GM23338 (cell line): Measurements from ENCODE around the gene C10orf71. TPM values are rescaled to one million over a fixed set of nuclear protein-coding genes. Genes with fewer than 3 reads are reported as not detected.

Experiments used
- ATAC-seq: fragments of 200-7000 bp; cut with Tn5 transposase; 3 replicates; pipeline ENCODE4 v1.9.1; 2020
- DNase-seq: peaks from one replicate; pipeline ENCODE4 v3.0.0-alpha.2; 2015; ENCODE audit warnings: low spot score
- H2AFZ ChIP-seq: fragments of 200-600 bp; sonication (generic); 2 replicates; pipeline ENCODE4 v1.8.0; 2016; ENCODE audit warnings: antibody characterized with exemption, mild to moderate bottlenecking, moderate library complexity
- H3F3A ChIP-seq: fragments of 200-600 bp; sonication (generic); replicated peaks from 2 replicates; pipeline ENCODE4 v1.8.0; 2017; ENCODE audit warnings: antibody characterized with exemption, mixed run types, low read depth
- H3K27ac ChIP-seq: fragments of 200-600 bp; sonication (generic); 2 replicates; pipeline ENCODE4 v1.6.1; 2016; ENCODE audit warnings: low read depth
- H3K27me3 ChIP-seq: fragments of 200-600 bp; sonication (generic); 2 replicates; pipeline ENCODE4 v1.8.0; 2016; ENCODE audit warnings: mild to moderate bottlenecking, mixed run types, moderate library complexity; ENCODE audit not compliant: insufficient read depth
- H3K36me3 ChIP-seq: fragments of 200-600 bp; sonication (generic); 2 replicates; pipeline ENCODE4 v1.8.0; 2016; ENCODE audit warnings: mild to moderate bottlenecking; ENCODE audit not compliant: insufficient read depth
- H3K4me1 ChIP-seq: fragments of 200-600 bp; sonication (generic); 2 replicates; pipeline ENCODE4 v1.8.0; 2016; ENCODE audit warnings: mild to moderate bottlenecking, moderate library complexity; ENCODE audit not compliant: insufficient read depth
- H3K4me2 ChIP-seq: fragments of 200-600 bp; sonication (generic); 2 replicates; pipeline ENCODE4 v1.7.1; 2017; ENCODE audit warnings: mixed run types
- H3K4me3 ChIP-seq: fragments of 200-600 bp; sonication (generic); 2 replicates; pipeline ENCODE4 v1.6.1; 2016; ENCODE audit warnings: mixed run types
- H3K79me2 ChIP-seq: fragments of 200-600 bp; sonication (generic); replicated peaks from 2 replicates; pipeline ENCODE4 v1.8.0; 2017; ENCODE audit warnings: mild to moderate bottlenecking; ENCODE audit not compliant: insufficient read depth
- H3K9me2 ChIP-seq: fragments of 200-600 bp; sonication (generic); 2 replicates; pipeline ENCODE4 v1.8.0; 2017; ENCODE audit not compliant: insufficient read depth
- H4K20me1 ChIP-seq: fragments of 200-600 bp; sonication (generic); replicated peaks from 2 replicates; pipeline ENCODE4 v1.8.0; 2017; ENCODE audit warnings: mild to moderate bottlenecking; ENCODE audit not compliant: insufficient read depth
- H3K27ac Mint-ChIP-seq: 2 replicates; pipeline ENCODE4 v1.8.0; 2020; ENCODE audit warnings: inconsistent platforms, mild to moderate bottlenecking, moderate library complexity, mixed read lengths
- H3K27me3 Mint-ChIP-seq: 3 replicates; pipeline ENCODE4 v1.8.0; 2022; ENCODE audit warnings: low read depth, mild to moderate bottlenecking, moderate library complexity, mixed read lengths, inconsistent platforms; ENCODE audit not compliant: insufficient read depth, poor library complexity
- H3K36me3 Mint-ChIP-seq: 3 replicates; pipeline ENCODE4 v1.8.0; 2021; ENCODE audit warnings: low read depth, mild to moderate bottlenecking, inconsistent platforms, moderate library complexity, mixed read lengths
- H3K4me1 Mint-ChIP-seq: 3 replicates; pipeline ENCODE4 v1.8.0; 2020; ENCODE audit warnings: mild to moderate bottlenecking, inconsistent platforms, mixed read lengths
- H3K4me3 Mint-ChIP-seq: 3 replicates; pipeline ENCODE4 v1.8.0; 2021; ENCODE audit warnings: moderate library complexity, mild to moderate bottlenecking, inconsistent platforms, mixed read lengths
- H3K9me3 Mint-ChIP-seq: 3 replicates; pipeline ENCODE4 v1.8.0; 2020; ENCODE audit warnings: moderate library complexity, mild to moderate bottlenecking, inconsistent platforms, mixed read lengths
- CREB1 ChIP-seq: fragments of 250-450 bp; sonication (Bioruptor Pico); IDR thresholded peaks from 2 replicates; pipeline ENCODE4 v1.5.0; 2020; ENCODE audit warnings: low read depth, mild to moderate bottlenecking, moderate library complexity
- ETS1 ChIP-seq: IDR thresholded peaks from 2 replicates; pipeline ENCODE4 v1.6.1; 2016; ENCODE audit warnings: antibody characterized with exemption
- EZH2 ChIP-seq: fragments of 200-600 bp; sonication (generic); IDR thresholded peaks from one replicate; pipeline ENCODE4 v1.8.0; 2017; ENCODE audit warnings: antibody characterized with exemption, mild to moderate bottlenecking, low read depth; ENCODE audit not compliant: unreplicated experiment
- EZH2phosphoT487 ChIP-seq: fragments of 200-600 bp; sonication (generic); IDR thresholded peaks from one replicate; pipeline ENCODE4 v1.8.1; 2018; ENCODE audit warnings: antibody characterized with exemption; ENCODE audit not compliant: unreplicated experiment
- JUNB ChIP-seq: IDR thresholded peaks from one replicate; pipeline ENCODE4 v1.6.1; 2016; ENCODE audit warnings: antibody characterized with exemption; ENCODE audit not compliant: unreplicated experiment
- NANOG ChIP-seq: IDR thresholded peaks from 2 replicates; pipeline ENCODE4 v1.6.1; 2016; ENCODE audit warnings: antibody characterized with exemption, borderline replicate concordance
- STAT1 ChIP-seq: IDR thresholded peaks from one replicate; pipeline ENCODE4 v1.6.1; 2016; ENCODE audit warnings: antibody characterized with exemption; ENCODE audit not compliant: unreplicated experiment
- ZNF114 ChIP-seq: fragments of 250-450 bp; sonication (Bioruptor Pico); IDR thresholded peaks from 2 replicates; pipeline ENCODE4 v1.5.0; 2020; ENCODE audit warnings: mild to moderate bottlenecking, moderate library complexity
- ZNF331 ChIP-seq: fragments of 250-450 bp; sonication (Bioruptor Pico); IDR thresholded peaks from 2 replicates; pipeline ENCODE4 v1.5.0; 2020; ENCODE audit warnings: low read depth, mild to moderate bottlenecking, moderate library complexity
- polyA plus RNA-seq: library from polyadenylated mRNA; unstranded; fragments of >200 nt; fragmentation: Nextera tagmentation; extraction: Ambion mirVana; gene quantifications from 2 replicates; pipeline ENCODE4 v1.2.1, GENCODE V29; 2016
- total RNA-seq: library from RNA; depleted of rRNA; stranded (reverse); fragments of >200 nt; shearing (Covaris generic); gene quantifications from 2 replicates; pipeline ENCODE4 v1.2.3, GENCODE V29; 2014
- TF ChIP-seq, protein P1 (sequence below): IDR thresholded peaks from one replicate; pipeline ENCODE4 v1.6.1; 2018; ENCODE audit warnings: antibody characterized with exemption; ENCODE audit not compliant: unreplicated experiment
- TF ChIP-seq, protein P2 (sequence below), 2 experiments: fragments of 200-600 bp in 1 of 2; sonication (generic) in 1 of 2; conservative IDR thresholded peaks; 2 replicates each; pipeline versions ENCODE4 v1.5.1 to v1.6.1; 2016 to 2017; ENCODE audit warnings: antibody characterized with exemption in 2 of 2, low read depth in 2 of 2, mild to moderate bottlenecking in 2 of 2, moderate library complexity in 1 of 2
- TF ChIP-seq, protein P3 (sequence below): fragments of 250-450 bp; sonication (Bioruptor Pico); IDR thresholded peaks from 2 replicates; pipeline ENCODE4 v1.5.0; 2020; ENCODE audit warnings: mild to moderate bottlenecking, moderate library complexity

C10orf71 gene
- total and polyA plus RNA-seq, 2 experiments from 2014 or later, result not detected

- TF ChIP-seq, protein P1, sequence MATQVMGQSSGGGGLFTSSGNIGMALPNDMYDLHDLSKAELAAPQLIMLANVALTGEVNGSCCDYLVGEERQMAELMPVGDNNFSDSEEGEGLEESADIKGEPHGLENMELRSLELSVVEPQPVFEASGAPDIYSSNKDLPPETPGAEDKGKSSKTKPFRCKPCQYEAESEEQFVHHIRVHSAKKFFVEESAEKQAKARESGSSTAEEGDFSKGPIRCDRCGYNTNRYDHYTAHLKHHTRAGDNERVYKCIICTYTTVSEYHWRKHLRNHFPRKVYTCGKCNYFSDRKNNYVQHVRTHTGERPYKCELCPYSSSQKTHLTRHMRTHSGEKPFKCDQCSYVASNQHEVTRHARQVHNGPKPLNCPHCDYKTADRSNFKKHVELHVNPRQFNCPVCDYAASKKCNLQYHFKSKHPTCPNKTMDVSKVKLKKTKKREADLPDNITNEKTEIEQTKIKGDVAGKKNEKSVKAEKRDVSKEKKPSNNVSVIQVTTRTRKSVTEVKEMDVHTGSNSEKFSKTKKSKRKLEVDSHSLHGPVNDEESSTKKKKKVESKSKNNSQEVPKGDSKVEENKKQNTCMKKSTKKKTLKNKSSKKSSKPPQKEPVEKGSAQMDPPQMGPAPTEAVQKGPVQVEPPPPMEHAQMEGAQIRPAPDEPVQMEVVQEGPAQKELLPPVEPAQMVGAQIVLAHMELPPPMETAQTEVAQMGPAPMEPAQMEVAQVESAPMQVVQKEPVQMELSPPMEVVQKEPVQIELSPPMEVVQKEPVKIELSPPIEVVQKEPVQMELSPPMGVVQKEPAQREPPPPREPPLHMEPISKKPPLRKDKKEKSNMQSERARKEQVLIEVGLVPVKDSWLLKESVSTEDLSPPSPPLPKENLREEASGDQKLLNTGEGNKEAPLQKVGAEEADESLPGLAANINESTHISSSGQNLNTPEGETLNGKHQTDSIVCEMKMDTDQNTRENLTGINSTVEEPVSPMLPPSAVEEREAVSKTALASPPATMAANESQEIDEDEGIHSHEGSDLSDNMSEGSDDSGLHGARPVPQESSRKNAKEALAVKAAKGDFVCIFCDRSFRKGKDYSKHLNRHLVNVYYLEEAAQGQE, result no peak
- TF ChIP-seq, protein P2, sequence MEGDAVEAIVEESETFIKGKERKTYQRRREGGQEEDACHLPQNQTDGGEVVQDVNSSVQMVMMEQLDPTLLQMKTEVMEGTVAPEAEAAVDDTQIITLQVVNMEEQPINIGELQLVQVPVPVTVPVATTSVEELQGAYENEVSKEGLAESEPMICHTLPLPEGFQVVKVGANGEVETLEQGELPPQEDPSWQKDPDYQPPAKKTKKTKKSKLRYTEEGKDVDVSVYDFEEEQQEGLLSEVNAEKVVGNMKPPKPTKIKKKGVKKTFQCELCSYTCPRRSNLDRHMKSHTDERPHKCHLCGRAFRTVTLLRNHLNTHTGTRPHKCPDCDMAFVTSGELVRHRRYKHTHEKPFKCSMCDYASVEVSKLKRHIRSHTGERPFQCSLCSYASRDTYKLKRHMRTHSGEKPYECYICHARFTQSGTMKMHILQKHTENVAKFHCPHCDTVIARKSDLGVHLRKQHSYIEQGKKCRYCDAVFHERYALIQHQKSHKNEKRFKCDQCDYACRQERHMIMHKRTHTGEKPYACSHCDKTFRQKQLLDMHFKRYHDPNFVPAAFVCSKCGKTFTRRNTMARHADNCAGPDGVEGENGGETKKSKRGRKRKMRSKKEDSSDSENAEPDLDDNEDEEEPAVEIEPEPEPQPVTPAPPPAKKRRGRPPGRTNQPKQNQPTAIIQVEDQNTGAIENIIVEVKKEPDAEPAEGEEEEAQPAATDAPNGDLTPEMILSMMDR (conservative IDR thresholded peaks at IDR 0.05; ENCODE audit: low read depth in 2 of 2), result no peak
- TF ChIP-seq NANOG (no peak), ZNF114 (CRISPR knock-in tag) (no peak), CREB1 (no peak), ZNF331 (no peak), STAT1 (no peak)
These were observed 2.1 kb upstream of the C10orf71 start (continued) for GRCh38 chr10:49296836-49297235.

- Mint-ChIP-seq H3K27me3 (peaks cover 9% of the 10 kb centered on the region), H3K9me3 (no peaks in the 10 kb centered on the region), H3K4me3 (no peak overlapping the region), H3K4me1 (peaks cover 23% of the 10 kb centered on the region), H3K27ac (no peak overlapping the region), H3K36me3 (no peaks in the 10 kb centered on the region)
- Histone ChIP-seq H2AFZ (0 out of 2 replicates have a peak overlapping the region, but pooled peaks have one; percentile 38), H3K4me3 (no peak overlapping the region), H4K20me1 (no peaks in the 10 kb centered on the region), H3K4me1 (no peaks in the 10 kb centered on the region), H3F3A (no peaks in the 10 kb centered on the region), H3K4me2 (no peak overlapping the region), H3K79me2 (no peaks in the 10 kb centered on the region), H3K27ac (no peak overlapping the region), H3K27me3 (no peaks in the 10 kb centered on the region), H3K36me3 (no peaks in the 10 kb centered on the region), H3K9me2 (no peaks in the 10 kb centered on the region)
- DNase-seq, result no peak
- ATAC-seq, result peak; percentile 58
- no peak for TF ChIP-seq STAT1
- TF ChIP-seq, protein P3, sequence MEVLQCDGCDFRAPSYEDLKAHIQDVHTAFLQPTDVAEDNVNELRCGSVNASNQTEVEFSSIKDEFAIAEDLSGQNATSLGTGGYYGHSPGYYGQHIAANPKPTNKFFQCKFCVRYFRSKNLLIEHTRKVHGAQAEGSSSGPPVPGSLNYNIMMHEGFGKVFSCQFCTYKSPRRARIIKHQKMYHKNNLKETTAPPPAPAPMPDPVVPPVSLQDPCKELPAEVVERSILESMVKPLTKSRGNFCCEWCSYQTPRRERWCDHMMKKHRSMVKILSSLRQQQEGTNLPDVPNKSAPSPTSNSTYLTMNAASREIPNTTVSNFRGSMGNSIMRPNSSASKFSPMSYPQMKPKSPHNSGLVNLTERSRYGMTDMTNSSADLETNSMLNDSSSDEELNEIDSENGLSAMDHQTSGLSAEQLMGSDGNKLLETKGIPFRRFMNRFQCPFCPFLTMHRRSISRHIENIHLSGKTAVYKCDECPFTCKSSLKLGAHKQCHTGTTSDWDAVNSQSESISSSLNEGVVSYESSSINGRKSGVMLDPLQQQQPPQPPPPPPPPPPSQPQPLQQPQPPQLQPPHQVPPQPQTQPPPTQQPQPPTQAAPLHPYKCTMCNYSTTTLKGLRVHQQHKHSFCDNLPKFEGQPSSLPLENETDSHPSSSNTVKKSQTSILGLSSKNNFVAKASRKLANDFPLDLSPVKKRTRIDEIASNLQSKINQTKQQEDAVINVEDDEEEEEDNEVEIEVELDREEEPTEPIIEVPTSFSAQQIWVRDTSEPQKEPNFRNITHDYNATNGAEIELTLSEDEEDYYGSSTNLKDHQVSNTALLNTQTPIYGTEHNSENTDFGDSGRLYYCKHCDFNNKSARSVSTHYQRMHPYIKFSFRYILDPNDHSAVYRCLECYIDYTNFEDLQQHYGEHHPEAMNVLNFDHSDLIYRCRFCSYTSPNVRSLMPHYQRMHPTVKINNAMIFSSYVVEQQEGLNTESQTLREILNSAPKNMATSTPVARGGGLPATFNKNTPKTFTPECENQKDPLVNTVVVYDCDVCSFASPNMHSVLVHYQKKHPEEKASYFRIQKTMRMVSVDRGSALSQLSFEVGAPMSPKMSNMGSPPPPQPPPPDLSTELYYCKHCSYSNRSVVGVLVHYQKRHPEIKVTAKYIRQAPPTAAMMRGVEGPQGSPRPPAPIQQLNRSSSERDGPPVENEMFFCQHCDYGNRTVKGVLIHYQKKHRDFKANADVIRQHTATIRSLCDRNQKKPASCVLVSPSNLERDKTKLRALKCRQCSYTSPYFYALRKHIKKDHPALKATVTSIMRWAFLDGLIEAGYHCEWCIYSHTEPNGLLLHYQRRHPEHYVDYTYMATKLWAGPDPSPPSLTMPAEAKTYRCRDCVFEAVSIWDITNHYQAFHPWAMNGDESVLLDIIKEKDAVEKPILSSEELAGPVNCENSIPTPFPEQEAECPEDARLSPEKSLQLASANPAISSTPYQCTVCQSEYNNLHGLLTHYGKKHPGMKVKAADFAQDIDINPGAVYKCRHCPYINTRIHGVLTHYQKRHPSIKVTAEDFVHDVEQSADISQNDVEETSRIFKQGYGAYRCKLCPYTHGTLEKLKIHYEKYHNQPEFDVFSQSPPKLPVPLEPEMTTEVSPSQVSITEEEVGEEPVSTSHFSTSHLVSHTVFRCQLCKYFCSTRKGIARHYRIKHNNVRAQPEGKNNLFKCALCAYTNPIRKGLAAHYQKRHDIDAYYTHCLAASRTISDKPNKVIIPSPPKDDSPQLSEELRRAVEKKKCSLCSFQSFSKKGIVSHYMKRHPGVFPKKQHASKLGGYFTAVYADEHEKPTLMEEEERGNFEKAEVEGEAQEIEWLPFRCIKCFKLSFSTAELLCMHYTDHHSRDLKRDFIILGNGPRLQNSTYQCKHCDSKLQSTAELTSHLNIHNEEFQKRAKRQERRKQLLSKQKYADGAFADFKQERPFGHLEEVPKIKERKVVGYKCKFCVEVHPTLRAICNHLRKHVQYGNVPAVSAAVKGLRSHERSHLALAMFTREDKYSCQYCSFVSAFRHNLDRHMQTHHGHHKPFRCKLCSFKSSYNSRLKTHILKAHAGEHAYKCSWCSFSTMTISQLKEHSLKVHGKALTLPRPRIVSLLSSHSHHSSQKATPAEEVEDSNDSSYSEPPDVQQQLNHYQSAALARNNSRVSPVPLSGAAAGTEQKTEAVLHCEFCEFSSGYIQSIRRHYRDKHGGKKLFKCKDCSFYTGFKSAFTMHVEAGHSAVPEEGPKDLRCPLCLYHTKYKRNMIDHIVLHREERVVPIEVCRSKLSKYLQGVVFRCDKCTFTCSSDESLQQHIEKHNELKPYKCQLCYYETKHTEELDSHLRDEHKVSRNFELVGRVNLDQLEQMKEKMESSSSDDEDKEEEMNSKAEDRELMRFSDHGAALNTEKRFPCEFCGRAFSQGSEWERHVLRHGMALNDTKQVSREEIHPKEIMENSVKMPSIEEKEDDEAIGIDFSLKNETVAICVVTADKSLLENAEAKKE (CRISPR knock-in tag), result no peak
- no peak for TF ChIP-seq EZH2
- TF ChIP-seq CREB1, result no peak
- TF ChIP-seq NANOG, result no peak
- no peak for TF ChIP-seq ETS1
- no peak for TF ChIP-seq ZNF331
- no peak for TF ChIP-seq EZH2phosphoT487
- no peak for TF ChIP-seq JUNB
These were observed 926 bp upstream of the C10orf71 start for GRCh38 chr10:49297818-49298670.
